Measurements from ENCODE around the gene RIOK2.
A peak's percentile ranks its signal among the peaks of the same experiment; 100 is the strongest.
"Not testable (repeated sequence)": the region's sequence is repeated elsewhere in the genome, so short reads cannot be mapped to it uniquely, and the experiment has no call there.

Gene RIOK2

DNA sequence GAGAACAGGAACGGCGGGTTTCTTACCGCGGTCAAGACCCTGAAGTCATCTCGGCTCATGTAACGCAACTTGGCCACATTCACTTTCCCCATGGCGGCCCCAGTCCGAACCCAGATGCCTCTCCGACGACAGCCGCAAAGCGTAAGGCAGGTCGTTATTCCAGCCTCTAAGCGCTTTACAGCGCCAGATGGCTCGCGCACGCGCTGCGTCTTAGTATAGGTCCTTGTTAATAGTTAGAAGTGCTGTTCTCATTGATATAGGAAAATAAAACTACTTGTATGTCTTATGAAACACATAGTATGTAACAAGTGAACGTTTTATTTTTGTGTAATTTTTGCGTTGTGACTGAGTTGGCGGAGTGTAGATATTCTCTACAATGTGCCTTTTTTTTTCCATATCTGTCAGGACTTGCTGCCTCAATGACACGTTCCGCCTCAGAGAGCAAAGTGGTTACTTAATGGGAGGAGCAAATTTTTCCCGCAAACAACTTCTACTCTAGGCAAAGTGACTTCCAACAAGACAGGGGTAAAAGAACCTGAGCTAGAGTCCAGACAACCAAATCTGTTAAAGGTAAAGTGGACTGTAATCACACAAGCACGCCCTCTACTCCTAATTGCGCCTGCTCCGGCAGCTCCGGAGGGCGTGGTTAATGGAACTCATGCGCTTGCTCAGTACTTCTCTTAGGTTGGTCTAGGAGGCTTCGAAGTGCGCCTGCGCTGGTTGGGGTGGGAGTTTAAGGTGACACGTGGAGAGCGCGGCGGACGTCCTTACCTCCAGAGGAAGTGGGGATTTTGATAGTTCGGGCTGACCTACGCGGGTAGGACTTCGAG, at the start of gene RIOK2:
TSS of gene RIOK2 (minus strand) at position 148 of the 830 bp plus-strand sequence. CDS start at position 92, 56 bp downstream.
- peak; percentile 89 for DNase-seq

DNA sequence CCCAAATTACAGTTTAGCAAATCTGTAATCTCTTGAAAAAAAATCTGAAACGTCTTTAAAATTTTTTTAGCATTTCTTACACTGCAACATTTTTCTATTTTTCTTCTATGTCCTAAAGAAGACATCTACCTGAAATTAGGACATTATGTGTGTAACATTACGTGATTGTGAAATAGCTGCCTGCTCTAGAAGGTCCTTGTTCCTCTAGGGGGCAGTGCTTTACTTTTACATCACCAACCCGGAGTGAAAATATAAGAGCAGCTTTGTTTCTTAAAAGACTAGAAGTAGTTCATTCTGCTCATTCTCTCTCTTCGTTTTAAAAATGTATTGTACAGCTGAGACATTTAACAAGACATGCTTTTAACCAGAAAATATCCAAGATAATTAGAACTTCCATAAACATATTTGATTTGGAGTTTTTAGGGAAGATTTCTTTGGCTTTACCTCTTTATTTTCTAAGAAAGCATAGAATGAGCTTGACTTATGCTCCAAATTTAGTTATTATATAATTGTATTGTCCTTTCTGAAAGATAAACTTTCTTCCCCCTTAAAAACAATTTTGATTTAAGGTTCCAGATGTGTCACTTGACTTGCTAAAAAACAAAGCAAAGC, 48.1 kb upstream of the RIOK2 start:
- peak; percentile 4 for DNase-seq

DNA sequence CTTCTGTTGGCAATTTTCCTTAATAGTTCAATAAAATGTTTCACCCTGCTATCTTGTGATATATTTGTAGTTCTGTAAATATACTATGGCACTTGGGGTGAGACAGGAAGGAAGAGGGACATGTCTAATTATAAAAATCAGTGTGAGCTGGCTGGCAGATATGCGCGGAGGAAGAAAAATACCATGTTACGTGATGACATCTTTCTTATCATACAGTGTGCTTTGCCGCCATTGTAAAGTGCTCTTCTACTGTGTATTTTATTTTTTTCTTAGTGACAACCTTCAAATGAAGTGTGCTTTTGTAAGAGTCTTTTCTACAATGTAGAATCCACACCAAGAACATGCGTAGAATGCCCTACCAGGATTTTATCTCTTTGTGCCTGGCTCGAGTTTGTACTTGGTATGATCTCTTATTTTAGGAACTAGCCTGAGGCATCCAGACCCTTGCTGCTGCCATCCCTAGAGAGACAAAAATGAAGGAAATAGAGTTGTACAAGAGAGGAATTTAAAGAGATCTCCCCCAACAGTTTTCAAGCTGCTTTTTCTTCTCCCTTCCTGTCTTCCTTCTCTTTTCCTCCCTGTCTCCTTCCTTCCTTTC, 46.7 kb upstream of the RIOK2 start:
- DNase-seq = no peak

DNA sequence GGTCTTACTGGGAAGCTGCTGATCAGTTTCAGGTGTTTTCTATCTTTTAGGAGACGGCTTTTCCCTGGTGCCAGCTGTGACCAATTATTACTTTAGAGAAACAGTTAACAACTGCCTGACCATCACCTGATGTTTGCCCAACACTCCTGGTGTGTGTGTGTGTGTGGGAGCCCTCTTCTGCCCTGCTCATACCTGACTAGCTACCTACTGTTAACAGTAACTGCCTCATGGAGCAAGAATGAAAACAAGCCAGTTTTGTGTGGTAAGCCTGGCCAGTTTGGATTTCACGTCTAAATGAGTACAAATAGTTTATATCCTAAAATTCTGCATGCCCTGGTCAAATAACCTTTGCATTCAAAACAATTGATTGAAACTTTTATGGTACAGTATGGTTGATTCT, 46.1 kb upstream of the RIOK2 start:
- DNase-seq = no peak

DNA sequence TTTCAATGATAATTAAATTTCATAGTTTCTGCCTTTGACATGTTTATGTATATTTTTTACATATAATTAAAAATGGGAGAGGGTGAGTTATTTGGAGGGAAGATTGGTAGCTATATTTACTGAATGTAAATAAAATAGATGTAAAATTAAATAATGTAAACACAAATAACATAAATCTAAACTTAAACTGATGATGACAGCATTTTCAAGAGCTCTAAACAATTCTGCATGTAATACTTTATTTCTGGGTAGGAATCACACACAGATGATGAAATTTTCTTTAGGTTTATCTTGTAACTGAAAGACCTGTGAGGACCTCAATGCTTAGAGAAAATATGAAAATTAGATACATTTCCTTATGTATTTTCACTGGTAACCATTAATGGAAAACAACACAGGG, 42.2 kb upstream of the RIOK2 start:
- no peak for DNase-seq

DNA sequence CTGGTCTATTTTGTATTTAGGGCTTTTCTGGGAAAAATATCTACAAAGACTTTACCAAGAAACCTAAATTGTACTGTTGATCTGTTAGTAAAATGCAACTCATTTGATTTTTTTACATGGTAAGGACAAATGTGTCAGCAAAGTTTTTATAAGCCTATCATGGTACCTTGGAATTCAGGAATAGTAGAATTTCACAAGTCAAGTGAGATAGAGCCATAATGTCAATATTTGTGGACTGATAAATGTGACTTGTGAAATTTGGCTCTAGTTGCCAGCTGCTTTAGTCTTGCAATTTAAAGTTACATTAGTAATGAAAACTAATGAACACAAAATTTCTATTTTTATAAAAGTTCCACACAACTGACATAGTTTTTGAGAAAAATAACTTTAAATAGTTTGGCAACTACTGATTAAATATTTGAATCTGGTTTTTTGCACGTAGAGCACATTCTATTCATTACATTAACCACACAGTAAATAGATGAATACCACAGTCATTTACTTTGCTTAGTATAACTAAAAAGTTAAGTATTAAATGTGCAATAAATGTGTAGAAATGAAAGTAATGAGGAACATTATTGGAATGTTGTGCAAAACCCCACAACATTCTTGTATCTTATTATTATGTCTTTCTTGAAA, 41.2 kb upstream of the RIOK2 start:
- no peak for DNase-seq

DNA sequence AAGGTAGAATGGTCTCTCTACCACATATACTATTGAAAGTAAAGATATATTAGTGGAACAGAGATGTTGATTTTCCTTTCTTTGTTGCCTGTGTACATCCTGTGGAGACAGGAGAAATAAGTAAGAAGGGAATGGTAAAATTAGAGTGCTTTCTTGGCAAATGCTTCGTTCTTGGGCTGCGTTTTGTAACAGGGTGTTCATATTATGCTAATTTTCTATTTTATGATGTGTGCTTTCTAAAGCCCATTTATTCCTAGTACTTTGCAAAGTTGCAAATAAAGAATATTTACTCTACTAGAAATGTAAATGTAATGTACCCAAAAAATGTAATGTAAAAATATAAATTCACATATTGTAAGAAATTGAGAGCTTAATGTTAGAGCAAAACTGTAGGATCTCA, 40.5 kb upstream of the RIOK2 start:
- no peak for DNase-seq

DNA sequence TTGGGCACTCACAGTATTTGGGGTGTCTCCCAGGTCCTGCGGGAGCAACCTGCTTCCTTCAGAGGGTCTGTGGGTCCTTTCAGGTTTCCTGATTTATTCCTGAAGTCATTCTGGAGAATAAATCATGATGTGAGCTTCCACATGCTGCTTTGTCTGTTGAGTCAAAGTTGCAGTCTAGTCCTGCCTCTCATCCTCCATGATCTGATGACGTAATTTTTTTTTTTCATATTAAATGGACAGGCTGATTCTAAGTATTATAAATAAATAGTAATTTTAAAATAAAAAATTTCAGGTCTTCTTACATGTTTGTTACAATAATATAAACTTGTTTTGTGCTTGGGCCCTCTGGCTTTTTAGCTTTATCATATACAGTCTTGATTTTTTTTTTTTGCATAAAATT, 26.3 kb upstream of the RIOK2 start:
- no peak for DNase-seq

DNA sequence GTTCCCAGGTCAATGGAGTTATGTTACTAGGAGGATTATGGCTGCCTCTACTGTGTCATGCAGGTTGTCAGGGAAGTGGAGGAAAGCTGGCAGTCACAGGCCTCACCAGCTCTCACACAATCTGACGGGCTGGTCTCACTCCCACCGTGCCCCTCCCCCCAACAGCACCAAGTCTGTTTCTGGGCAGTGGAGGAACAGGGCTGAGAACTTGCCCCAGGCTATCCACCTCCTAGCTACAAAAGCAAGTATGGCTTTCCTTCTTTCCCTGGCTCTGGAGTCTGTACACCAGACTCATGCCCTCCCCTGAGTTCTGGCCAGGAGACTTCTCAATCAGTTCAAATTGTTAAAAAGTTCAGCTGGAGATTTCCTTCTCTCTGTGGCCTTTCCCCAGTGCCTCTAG, 25.7 kb upstream of the RIOK2 start:
- no peak for DNase-seq

DNA sequence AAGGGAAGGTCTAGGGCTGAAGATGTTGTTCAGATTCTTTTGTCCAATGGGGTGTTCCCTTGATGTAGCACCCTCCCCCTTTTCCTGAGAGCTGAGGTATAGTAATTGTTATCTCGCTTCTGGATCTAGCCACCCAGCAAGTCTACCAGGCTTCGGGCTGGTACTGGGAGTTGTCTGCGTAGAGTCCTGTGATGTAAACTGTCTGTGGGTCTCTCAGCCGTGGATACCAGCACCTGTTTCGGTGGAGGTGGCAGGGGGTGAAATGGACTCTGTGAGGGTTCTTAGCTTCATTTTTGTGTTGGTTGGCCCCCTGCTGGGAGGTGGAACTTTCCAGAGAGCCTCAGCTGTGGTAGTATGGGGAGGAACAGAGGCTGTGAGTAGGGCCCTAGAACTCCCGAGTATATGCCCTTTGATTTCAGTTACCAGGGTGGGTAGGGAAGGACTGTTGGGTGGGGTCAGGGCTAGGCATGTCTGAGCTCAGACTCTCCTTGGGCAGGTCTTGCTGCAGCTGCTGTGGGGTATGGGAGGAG, 25.2 kb upstream of the RIOK2 start:
- no peak for DNase-seq

DNA sequence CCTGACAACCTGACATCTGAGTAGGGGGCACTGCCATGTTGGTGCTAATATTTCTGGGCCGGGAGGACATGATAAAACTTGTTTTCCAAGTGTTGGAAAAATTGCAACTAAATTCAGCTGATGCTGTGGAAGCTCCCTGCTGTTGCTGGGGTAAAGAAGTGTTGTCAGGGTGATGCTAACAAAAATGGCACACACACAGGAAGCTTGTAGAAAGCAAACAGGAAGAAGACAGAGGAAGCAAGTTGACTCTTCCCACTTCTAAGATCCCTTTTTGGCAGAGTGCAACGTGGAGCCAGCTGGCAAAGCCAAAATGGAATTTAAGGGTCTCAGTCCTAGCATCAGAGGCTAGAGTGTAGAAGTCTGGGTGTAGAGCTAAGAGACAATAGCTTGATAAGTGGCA, 11.3 kb upstream of the RIOK2 start:
- DNase-seq = no peak

DNA sequence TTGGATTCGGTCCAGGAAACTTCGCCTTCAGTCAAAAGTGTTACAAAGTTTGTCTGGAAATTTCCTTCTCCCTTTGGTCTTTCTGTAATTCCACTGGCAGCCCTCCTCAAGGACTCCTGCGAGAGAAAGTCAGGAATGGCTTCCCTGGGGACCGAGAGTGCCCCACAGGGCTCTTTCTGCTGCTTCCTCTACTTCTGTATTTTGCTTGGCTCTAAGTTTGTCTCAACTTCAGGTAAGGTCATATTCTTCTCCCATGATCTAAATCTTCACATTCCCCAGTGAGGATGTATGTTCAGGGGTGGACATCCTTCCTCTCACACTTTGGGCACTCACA, 10.3 kb upstream of the RIOK2 start:
- DNase-seq = no peak

DNA sequence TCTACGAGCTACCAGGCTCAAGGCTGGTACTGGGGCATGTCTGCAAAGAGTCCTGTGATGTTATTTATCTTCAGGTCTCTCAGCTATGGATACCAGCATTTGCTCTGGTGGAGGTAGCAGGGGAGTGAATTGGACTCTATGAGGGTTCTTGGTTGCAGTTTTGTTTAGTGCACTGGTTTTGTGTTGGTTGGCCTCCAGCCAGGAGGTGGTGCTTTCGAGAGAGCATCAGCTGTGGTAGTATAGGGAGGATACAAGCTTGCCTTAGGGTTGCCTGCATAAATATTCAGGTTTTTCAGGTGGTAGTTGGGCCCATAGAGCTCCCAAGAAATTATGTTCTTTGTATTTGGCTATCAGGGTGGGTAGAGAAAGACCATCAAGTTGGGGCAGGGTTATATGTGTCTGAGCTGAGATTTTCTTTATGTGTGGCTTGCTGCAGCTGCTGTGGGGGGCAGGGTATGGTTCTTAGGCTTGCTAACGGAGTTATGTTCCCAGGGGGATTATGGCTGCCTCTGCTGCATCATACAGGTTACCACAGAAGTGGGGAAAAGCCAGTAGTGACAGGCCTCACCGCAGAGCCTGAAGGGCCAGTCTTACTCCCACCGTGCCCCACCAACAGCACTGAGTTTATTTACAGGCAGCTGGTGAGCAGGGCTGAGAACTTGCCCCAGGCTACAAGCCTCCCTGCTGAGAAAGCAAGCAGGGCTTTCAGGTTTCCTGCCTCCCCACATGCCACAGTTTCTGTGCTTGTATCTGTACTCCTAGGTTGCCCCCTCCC, 9.7 kb upstream of the RIOK2 start:
- DNase-seq = no peak

DNA sequence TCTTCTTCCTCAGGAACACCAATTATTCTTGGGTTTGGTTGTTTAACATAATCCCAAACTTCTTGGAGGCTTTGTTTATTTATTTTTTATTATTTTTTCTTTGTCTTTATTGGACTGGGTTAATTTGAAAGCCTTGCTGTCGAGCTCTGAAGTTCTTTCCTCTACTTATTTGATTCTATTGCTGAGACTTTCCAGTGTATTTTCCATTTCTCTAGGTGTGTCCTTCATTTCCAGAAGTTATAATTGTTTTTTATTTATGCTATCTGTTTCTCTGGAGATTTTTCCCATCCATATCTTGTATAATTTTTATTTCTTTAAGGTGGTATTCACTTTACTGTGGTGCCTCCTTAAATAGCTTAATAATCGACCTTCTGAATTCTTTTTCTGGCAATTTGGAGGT, 8.8 kb upstream of the RIOK2 start:
- DNase-seq = no peak

DNA sequence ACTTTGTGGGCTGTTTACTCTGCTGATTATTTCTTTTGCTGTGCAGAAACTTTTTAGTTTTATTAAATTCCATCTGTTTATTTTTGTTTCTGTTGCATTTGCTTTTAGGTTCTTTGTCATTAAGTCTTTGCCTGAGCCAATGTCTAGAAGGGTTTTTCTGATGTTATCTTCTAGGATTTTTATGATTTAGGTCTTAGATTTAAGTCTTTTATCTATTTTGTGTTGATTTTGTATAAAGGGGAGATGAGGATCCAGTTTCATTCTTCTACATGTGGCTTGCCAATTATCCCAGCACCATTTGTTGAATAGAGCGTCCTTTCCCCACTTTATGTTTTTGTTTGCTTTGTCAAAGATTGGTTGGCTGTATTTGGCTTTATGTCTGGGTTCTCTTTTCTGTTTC, 6.5 kb upstream of the RIOK2 start:
- not testable (repeated sequence) for DNase-seq

DNA sequence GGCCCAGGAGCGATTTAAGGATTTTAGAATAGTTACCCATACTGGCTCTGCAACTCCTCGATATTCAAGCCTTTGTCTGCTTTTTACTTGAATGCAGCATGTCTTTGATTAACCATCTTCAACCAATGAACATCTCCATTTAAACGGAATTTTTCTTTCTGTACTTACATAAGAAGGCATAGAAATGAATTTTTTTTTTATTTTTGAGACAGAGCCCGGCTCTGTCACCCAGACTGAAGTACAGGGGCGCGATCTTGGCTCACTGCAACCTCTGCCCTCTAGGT, 825 bp upstream of the RIOK2 start:
- no peak for DNase-seq

DNA sequence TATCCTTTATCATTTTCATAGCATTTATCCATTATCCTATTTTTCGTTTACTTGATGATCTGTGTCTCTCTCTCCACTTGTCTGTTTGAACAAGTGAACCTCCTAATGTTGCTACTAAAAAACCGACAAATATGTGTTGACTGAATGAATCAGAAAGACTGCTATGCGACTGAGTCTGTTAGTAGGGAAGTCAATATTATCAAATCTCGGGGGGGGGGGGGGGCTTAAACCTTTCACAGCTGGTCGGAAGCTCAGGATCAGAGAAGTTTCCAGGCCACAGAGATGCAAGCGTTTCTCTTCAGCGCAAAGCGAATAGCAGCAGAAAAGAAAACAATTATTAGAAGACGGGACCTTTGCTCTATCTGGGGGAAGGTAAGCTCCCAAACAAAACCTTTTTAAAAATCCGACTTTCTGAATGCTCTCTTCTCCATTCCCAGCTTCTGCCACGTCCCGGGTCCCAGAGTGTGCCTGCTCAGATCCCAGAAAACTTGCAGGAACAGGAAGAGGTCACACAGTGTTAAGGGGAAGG, 412 bp downstream of the RIOK2 start:
- DNase-seq = no peak

DNA sequence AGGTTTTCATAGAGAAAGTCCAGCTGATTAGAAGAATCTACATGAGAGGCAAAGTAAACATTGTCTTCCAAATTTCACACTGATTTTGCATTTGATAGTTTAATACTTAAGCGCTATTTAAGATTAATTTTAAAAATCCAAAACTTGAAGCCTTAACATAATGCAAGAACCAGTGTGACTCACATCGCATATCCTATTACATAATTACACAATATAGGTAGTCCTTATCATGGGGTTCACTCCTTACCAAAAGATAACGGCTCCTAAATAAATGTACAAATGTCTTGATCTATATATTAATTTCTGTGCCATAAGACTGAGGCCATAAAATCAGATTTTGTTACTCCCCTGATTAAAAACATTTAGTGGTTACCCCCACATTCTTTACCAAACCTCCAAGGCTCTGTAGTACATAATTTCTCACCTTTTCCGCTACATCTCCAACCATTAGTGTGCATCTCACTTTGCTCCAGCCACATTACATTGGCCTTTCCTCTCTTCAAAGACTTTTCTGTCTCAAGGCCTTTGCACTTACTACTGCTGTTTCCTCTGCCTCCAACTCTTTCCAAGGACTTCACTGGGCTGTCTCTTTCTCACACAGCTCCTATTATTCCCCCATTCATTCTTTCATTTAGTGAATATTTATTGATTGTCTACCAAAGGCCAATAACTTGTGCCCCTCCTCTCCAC, 1.0 kb downstream of the RIOK2 start:
- DNase-seq = no peak

DNA sequence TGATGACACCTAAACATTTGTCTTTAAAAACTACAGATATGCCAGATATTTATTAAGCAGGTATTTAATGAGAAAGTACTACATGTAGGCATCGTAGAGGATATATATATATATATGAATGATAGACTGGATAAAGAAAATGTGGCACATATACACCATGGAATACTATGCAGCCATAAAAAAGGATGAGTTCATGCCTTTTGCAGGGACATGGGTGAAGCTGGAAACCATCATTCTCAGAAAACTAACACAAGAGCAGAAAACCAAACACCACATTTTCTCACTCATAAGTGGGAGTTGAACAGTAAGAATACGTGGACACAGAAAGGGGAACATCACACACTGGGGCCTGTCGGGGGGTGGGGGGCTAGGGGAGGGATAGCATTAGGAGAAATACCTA, 3.6 kb downstream of the RIOK2 start:
- DNase-seq = not testable (repeated sequence)

DNA sequence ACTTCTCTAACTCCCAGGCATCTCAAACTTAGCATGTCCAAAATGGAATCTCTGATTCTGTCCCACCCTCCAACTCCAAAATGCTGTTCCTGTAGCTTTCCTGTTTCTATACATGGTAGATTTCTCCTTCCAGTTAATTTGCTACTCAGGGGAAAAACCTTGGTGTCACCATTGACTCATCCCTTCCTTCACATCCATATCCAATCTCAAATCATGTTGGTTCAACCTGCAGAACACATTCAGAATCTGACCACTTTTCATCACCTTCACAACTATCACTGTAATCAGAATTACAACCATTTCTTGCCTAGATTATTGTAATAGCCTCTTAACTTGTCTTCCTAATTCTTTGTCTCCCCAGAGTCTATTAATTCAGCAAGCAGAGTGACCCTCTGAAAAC, 10.8 kb downstream of the RIOK2 start:
- no peak for DNase-seq

DNA sequence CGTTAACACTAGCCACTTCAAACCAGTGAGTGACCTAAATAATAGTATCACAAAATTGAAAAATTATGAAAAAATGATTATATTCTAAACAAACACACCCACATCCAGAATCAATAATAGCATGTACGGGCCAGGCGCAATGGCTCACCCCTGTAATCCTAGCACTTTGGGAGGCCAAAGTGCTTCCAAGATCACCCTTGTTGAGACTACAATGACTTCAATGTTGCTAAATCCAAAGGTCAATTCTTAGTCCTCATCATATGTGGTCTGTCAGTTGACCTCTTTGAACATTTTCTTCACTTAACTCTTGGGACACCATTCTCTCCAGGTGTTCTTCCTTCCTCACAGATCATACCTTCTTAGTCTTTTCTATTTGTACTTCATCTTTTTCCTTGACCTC, 11.3 kb downstream of the RIOK2 start:
- no peak for DNase-seq

DNA sequence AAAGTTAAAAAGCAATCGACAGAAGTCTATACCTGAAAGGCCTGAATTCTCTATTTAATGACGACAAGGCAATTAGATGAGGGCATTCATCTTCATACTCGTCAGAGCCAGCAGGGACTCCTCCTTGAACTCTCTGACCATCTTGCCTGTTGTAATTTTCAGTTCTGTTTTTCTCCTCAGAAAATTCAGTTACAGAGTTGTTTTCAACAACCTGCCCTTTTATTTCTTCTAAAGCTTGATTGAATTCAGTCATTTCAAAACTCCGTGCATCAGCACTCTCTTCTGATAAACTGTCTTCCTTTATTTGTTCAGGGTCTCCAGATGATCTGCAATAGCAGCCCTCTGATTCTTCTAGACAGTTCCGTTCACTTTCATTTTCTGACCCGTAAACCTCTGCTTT, 15.6 kb downstream of the RIOK2 start:
- DNase-seq = no peak

All from activated T-cell treated with anti-CD3 and anti-CD28 coated beads for 4 hours (primary cell).